Activated T-cell treated with anti-CD3 and anti-CD28 coated beads, Interleukin-2, amount 50 U/mL, for 1 hour (primary cell): ENCODE measurements around the gene CFAP100.
A peak's percentile ranks its signal among the peaks of the same experiment; 100 is the strongest.

ENCODE experiments used
- DNase-seq: peaks from one replicate; pipeline ENCODE4 v3.0.0-alpha.2; 2020

CFAP100 gene

GRCh38 chr3:126446791-126447190 is 52.1 kb downstream of the CFAP100 start:
- DNase-seq, result no peak

GRCh38 chr3:126447456-126448106 is 52.9 kb downstream of the CFAP100 start:
- DNase-seq, result no peak

GRCh38 chr3:126448136-126448892 is 53.6 kb downstream of the CFAP100 start:
- DNase-seq, result no peak

GRCh38 chr3:126448893-126449180 is 54.1 kb downstream of the CFAP100 start:
- DNase-seq, result no peak

GRCh38 chr3:126449621-126450051 is 54.9 kb downstream of the CFAP100 start:
- DNase-seq, result no peak

- no peak for DNase-seq
These were observed 55.5 kb downstream of the CFAP100 start for GRCh38 chr3:126450219-126450618.

GRCh38 chr3:126450744-126451143 is 56.0 kb downstream of the CFAP100 start:
- DNase-seq, result no peak

- DNase-seq, result no peak
These were observed 56.8 kb downstream of the CFAP100 start for GRCh38 chr3:126451511-126451910.

- DNase-seq, result no peak
These were observed 57.5 kb downstream of the CFAP100 start for GRCh38 chr3:126452213-126452612.

GRCh38 chr3:126454025-126454424 is 59.3 kb downstream of the CFAP100 start:
- DNase-seq, result no peak

GRCh38 chr3:126454437-126455198 is 59.9 kb downstream of the CFAP100 start:
- DNase-seq, result no peak

- no peak for DNase-seq
These were observed 61.5 kb downstream of the CFAP100 start for GRCh38 chr3:126456211-126456610.

GRCh38 chr3:126456766-126457388 is 62.2 kb downstream of the CFAP100 start:
- no peak for DNase-seq

GRCh38 chr3:126459111-126459762 is 64.5 kb downstream of the CFAP100 start:
- DNase-seq, result no peak

GRCh38 chr3:126459763-126460127 is 65.0 kb downstream of the CFAP100 start:
- no peak for DNase-seq

GRCh38 chr3:126460381-126460780 is 65.7 kb downstream of the CFAP100 start:
- DNase-seq, result peak; percentile 4

GRCh38 chr3:126461450-126462070 is 66.9 kb downstream of the CFAP100 start:
- DNase-seq, result peak; percentile 4

- peak; percentile 3 for DNase-seq
These were observed 68.8 kb downstream of the CFAP100 start for GRCh38 chr3:126463521-126463920.

GRCh38 chr3:126464093-126464492 is 69.4 kb downstream of the CFAP100 start:
- DNase-seq, result peak; percentile 5

GRCh38 chr3:126464494-126464893 is 69.8 kb downstream of the CFAP100 start:
- DNase-seq, result no peak

GRCh38 chr3:126464997-126465396 is 70.3 kb downstream of the CFAP100 start:
- DNase-seq, result peak; percentile 11

- DNase-seq, result peak; percentile 14
These were observed 71.3 kb downstream of the CFAP100 start for GRCh38 chr3:126465928-126466544.
